Osteoblast (primary cell): ENCODE results near the gene RCC2. TPM values are rescaled to one million over a fixed set of nuclear protein-coding genes. Genes with fewer than 3 reads are reported as not detected.

Source experiments
- DNase-seq: peaks from one replicate; pipeline ENCODE4 v3.0.0; 2011; ENCODE audit warnings: low spot score, mixed read lengths; ENCODE audit not compliant: insufficient read length; ENCODE audit errors: missing footprints
- H2AFZ ChIP-seq: 2 replicates; pipeline ENCODE4 v1.6.0; 2011; ENCODE audit warnings: mild to moderate bottlenecking, low read length
- H3K27ac ChIP-seq: 2 replicates; pipeline ENCODE4 v1.5.1; 2011; ENCODE audit warnings: mild to moderate bottlenecking, low read depth, low read length, moderate library complexity
- H3K27me3 ChIP-seq: 2 replicates; pipeline ENCODE4 v1.6.0; 2012; ENCODE audit warnings: mild to moderate bottlenecking, control low read depth, inconsistent platforms, low read length, moderate library complexity; ENCODE audit not compliant: insufficient read depth
- H3K36me3 ChIP-seq: 2 replicates; pipeline ENCODE4 v1.5.1; 2011; ENCODE audit warnings: mild to moderate bottlenecking, low read length, control low read depth, moderate library complexity; ENCODE audit not compliant: insufficient read depth
- H3K4me1 ChIP-seq: 2 replicates; pipeline ENCODE4 v1.5.1; 2011; ENCODE audit warnings: mild to moderate bottlenecking, low read length, control low read depth, moderate library complexity; ENCODE audit not compliant: insufficient read depth
- H3K4me2 ChIP-seq: 2 replicates; pipeline ENCODE4 v1.6.0; 2011; ENCODE audit warnings: mild to moderate bottlenecking, low read length; ENCODE audit not compliant: insufficient read depth
- H3K4me3 ChIP-seq: fragments of 200-600 bp; sonication (generic); 3 replicates; pipeline ENCODE4 v1.5.1; 2012; ENCODE audit warnings: mild to moderate bottlenecking, low read length, inconsistent platforms; ENCODE audit not compliant: insufficient read depth
- H3K79me2 ChIP-seq: 2 replicates; pipeline ENCODE4 v1.6.0; 2012; ENCODE audit warnings: mild to moderate bottlenecking, low read length, control low read depth, inconsistent platforms; ENCODE audit not compliant: insufficient read depth
- H3K9me3 ChIP-seq: 2 replicates; pipeline ENCODE4 v1.5.1; 2011; ENCODE audit warnings: low read depth, low read length, control low read depth
- H4K20me1 ChIP-seq: 2 replicates; pipeline ENCODE4 v1.6.0; 2012; ENCODE audit warnings: mild to moderate bottlenecking, low read length, control low read depth; ENCODE audit not compliant: insufficient read depth
- CTCF ChIP-seq: IDR thresholded peaks from 2 replicates; pipeline ENCODE4 v1.5.1; 2011; ENCODE audit warnings: mild to moderate bottlenecking, low read depth, low read length, moderate library complexity; ENCODE audit errors: extremely low read depth
- total RNA-seq: library from RNA; depleted of rRNA; stranded (reverse); fragments of >200 nt; gene quantifications from 2 replicates; pipeline ENCODE4 v1.2.3, GENCODE V29; 2012

RCC2 gene
- total RNA-seq, 1 donor = 71.3 TPM

- H2AFZ ChIP-seq = no peak overlapping the region
- no peak for TF ChIP-seq CTCF
- H3K4me1 ChIP-seq = peaks cover 12% of the 10 kb centered on the region
- H3K27ac ChIP-seq = no peak overlapping the region
- no peaks in the 10 kb centered on the region for H3K27me3 ChIP-seq
- H3K9me3 ChIP-seq = no peaks in the 10 kb centered on the region
- no peak overlapping the region for H3K4me2 ChIP-seq
- peaks cover 11% of the 10 kb centered on the region for H3K36me3 ChIP-seq
- H3K4me3 ChIP-seq = no peak overlapping the region
- H4K20me1 ChIP-seq = peaks cover 47% of the 10 kb centered on the region
- peaks cover 88% of the 10 kb centered on the region for H3K79me2 ChIP-seq
- peak; percentile 58 for DNase-seq
Observed at GRCh38 chr1:17434016-17434415, 5.5 kb downstream of the RCC2 start.

GRCh38 chr1:17433261-17433660 lies 6.2 kb downstream of the RCC2 start:
- Histone ChIP-seq H3K79me2 (peaks cover 88% of the 10 kb centered on the region), H3K4me2 (no peak overlapping the region), H3K27me3 (no peaks in the 10 kb centered on the region), H4K20me1 (peaks cover 49% of the 10 kb centered on the region), H2AFZ (no peak overlapping the region), H3K4me1 (peaks cover 12% of the 10 kb centered on the region), H3K4me3 (no peak overlapping the region), H3K36me3 (peaks cover 18% of the 10 kb centered on the region), H3K27ac (no peak overlapping the region), H3K9me3 (no peaks in the 10 kb centered on the region)
- no peak for DNase-seq
- TF ChIP-seq CTCF = no peak

GRCh38 chr1:17432412-17432811 lies 7.1 kb downstream of the RCC2 start:
- DNase-seq = no peak
- peaks cover 26% of the 10 kb centered on the region for H3K36me3 ChIP-seq

GRCh38 chr1:17429183-17429582 lies 10.3 kb downstream of the RCC2 start:
- DNase-seq = no peak
- H2AFZ ChIP-seq = no peak overlapping the region
- H3K27me3 ChIP-seq = no peaks in the 10 kb centered on the region
- no peak overlapping the region for H3K27ac ChIP-seq
- no peak for TF ChIP-seq CTCF
- H3K36me3 ChIP-seq = peaks cover 45% of the 10 kb centered on the region
- no peaks in the 10 kb centered on the region for H3K9me3 ChIP-seq
- H3K4me3 ChIP-seq = no peak overlapping the region
- H3K79me2 ChIP-seq = peaks cover 95% of the 10 kb centered on the region
- H4K20me1 ChIP-seq = peaks cover 44% of the 10 kb centered on the region
- H3K4me2 ChIP-seq = no peak overlapping the region
- H3K4me1 ChIP-seq = no peaks in the 10 kb centered on the region

More at GRCh38 chr1:17432412-17432811, 7.1 kb downstream of the RCC2 start:
- Histone ChIP-seq H3K4me1 (peaks cover 12% of the 10 kb centered on the region), H3K4me2 (no peak overlapping the region), H4K20me1 (peaks cover 49% of the 10 kb centered on the region), H3K27me3 (no peaks in the 10 kb centered on the region), H3K4me3 (no peak overlapping the region), H2AFZ (no peak overlapping the region), H3K9me3 (no peaks in the 10 kb centered on the region), H3K27ac (no peak overlapping the region), H3K79me2 (peaks cover 95% of the 10 kb centered on the region)
- TF ChIP-seq CTCF = no peak
